ENCODE measurements around the gene TSHZ2.

DNA sequence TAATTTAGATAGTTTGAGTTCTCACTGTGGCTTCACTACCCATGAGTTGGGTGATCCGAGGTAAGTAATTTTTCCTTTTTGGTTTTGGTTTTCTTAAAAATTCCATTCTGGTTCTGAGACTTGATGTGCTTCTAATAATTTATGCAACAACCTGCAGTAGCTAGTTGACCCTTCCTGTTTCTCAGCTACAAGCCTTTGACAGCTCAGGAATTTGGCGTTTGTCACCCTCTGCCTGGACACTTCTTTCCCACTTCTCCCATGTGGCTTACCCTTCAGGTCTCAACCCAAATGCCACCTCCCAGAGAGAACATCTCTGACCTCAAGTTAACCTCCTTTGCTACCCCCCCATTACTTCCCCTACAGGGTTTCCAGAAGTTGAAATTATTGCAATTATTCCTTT, 49.7 kb upstream of the TSHZ2 start:
- TF ChIP-seq CTCF (IDR thresholded peaks at IDR 0.05) (no peak), POLR2A (IDR thresholded peaks at IDR 0.05) (no peak), POLR2AphosphoS5 (IDR thresholded peaks at IDR 0.05) (no peak)

Data from breast epithelium (tissue), 3 donors.